ENCODE measurements around the gene PDE9A. TPM values are rescaled to one million over a fixed set of nuclear protein-coding genes. Genes with fewer than 3 reads are reported as not detected.

The PDE9A gene
- total and polyA plus RNA-seq, 2 experiments from 2014 or later, result 6.8 to 14.2 TPM

- TF ChIP-seq CTCF (IDR thresholded peaks at IDR 0.05; ENCODE audit: low read depth, low read length), result no peak
- no peak for DNase-seq (ENCODE audit: low read depth in 1 of 2, low spot score in 1 of 2)
- Histone ChIP-seq H3K27me3 (no peaks in the 10 kb centered on the region), H3K36me3 (peaks cover 11% of the 10 kb centered on the region), H3K4me1 (ENCODE audit: low read depth) (no peaks in the 10 kb centered on the region), H3K27ac (no peak overlapping the region), H3K4me3 (no peak overlapping the region), H3K9me3 (ENCODE audit: low read depth) (no peaks in the 10 kb centered on the region)
Observed at GRCh38 chr21:42769820-42770716, 116.6 kb downstream of the PDE9A start.

GRCh38 chr21:42770717-42771502, 117.5 kb downstream of the PDE9A start:
- H3K9me3 ChIP-seq (ENCODE audit: low read depth), result no peaks in the 10 kb centered on the region
- no peak overlapping the region for H3K27ac ChIP-seq
- no peak for TF ChIP-seq CTCF (IDR thresholded peaks at IDR 0.05; ENCODE audit: low read depth, low read length)
- no peaks in the 10 kb centered on the region for H3K4me1 ChIP-seq (ENCODE audit: low read depth)
- peaks cover 11% of the 10 kb centered on the region for H3K36me3 ChIP-seq
- H3K4me3 ChIP-seq, result no peak overlapping the region
- no peaks in the 10 kb centered on the region for H3K27me3 ChIP-seq
- no peak for DNase-seq (ENCODE audit: low read depth in 1 of 2, low spot score in 1 of 2)

DNA sequence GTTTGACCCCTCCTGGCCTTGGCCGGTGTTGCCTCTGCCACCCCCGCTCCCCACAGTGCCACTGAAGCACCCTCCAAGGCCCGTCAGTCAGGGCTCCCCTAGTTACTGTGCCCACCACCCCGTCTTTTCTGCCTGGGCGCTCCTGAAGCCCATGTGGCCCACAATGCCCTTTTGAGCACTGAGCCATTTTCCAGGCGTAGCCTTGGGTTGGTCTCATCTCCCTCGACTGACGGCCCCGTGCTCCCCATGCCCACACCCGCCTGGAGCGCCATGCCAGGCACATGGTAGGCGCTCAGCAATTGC, 118.0 kb downstream of the PDE9A start:
- no peak for DNase-seq (ENCODE audit: low read depth in 1 of 2, low spot score in 1 of 2)
- Histone ChIP-seq H3K27me3 (no peaks in the 10 kb centered on the region), H3K36me3 (peaks cover 9% of the 10 kb centered on the region), H3K4me3 (no peak overlapping the region), H3K9me3 (ENCODE audit: low read depth) (no peaks in the 10 kb centered on the region), H3K4me1 (ENCODE audit: low read depth) (no peaks in the 10 kb centered on the region), H3K27ac (no peak overlapping the region)
- no peak for TF ChIP-seq CTCF (IDR thresholded peaks at IDR 0.05; ENCODE audit: low read depth, low read length)

- peaks cover 6% of the 10 kb centered on the region for H3K27me3 ChIP-seq
- H3K27ac ChIP-seq, result no peak overlapping the region
- TF ChIP-seq CTCF (IDR thresholded peaks at IDR 0.05; ENCODE audit: low read depth, low read length), result no peak
- H3K4me3 ChIP-seq, result no peak overlapping the region
- H3K4me1 ChIP-seq (ENCODE audit: low read depth), result no peaks in the 10 kb centered on the region
- DNase-seq (ENCODE audit: low read depth in 1 of 2, low spot score in 1 of 2), result no peak
- no peaks in the 10 kb centered on the region for H3K9me3 ChIP-seq (ENCODE audit: low read depth)
- peaks cover 3% of the 10 kb centered on the region for H3K36me3 ChIP-seq
Observed at GRCh38 chr21:42775123-42775522, 121.7 kb downstream of the PDE9A start.

- DNase-seq (ENCODE audit: low read depth in 1 of 2, low spot score in 1 of 2), result no peak
- Histone ChIP-seq H3K36me3 (peaks cover 3% of the 10 kb centered on the region), H3K4me3 (no peak overlapping the region), H3K27ac (no peak overlapping the region), H3K9me3 (ENCODE audit: low read depth) (no peaks in the 10 kb centered on the region), H3K27me3 (peaks cover 14% of the 10 kb centered on the region), H3K4me1 (ENCODE audit: low read depth) (no peaks in the 10 kb centered on the region)
- TF ChIP-seq CTCF (IDR thresholded peaks at IDR 0.05; ENCODE audit: low read depth, low read length), result no peak
Observed at GRCh38 chr21:42775891-42776290, 122.5 kb downstream of the PDE9A start.
